NCI-H524 (cell line): ENCODE measurements around the gene TRABD2A.

Experiments
- DNase-seq, 2 experiments: peaks; one replicate each; lab custom pipeline; 2025; lab: John Stamatoyannopoulos, UW

The TRABD2A gene

GRCh38 chr2:84904717-84905174 lies 23.9 kb upstream of the TRABD2A start:
- peak; percentile 36 to 47 for DNase-seq

- no peak for DNase-seq
Observed at GRCh38 chr2:84904151-84904550, 23.3 kb upstream of the TRABD2A start.

GRCh38 chr2:84902526-84902925 lies 21.6 kb upstream of the TRABD2A start:
- no peak for DNase-seq

- DNase-seq, result no peak
Observed at GRCh38 chr2:84901593-84902120, 20.8 kb upstream of the TRABD2A start.

- no peak for DNase-seq
Observed at GRCh38 chr2:84900971-84901370, 20.1 kb upstream of the TRABD2A start.

GRCh38 chr2:84899304-84900204 lies 18.7 kb upstream of the TRABD2A start:
- DNase-seq, result no peak

GRCh38 chr2:84897773-84898172 lies 16.9 kb upstream of the TRABD2A start:
- DNase-seq, result no peak

GRCh38 chr2:84896567-84896966 lies 15.7 kb upstream of the TRABD2A start:
- DNase-seq, result no peak

- DNase-seq, result peak; percentile 66 to 71
Observed at GRCh38 chr2:84894758-84895520, 14.1 kb upstream of the TRABD2A start.

GRCh38 chr2:84894131-84894586 lies 13.3 kb upstream of the TRABD2A start:
- DNase-seq, result peak; percentile 80 to 85

- no peak for DNase-seq
Observed at GRCh38 chr2:84891355-84892010, 10.6 kb upstream of the TRABD2A start.

- no peak for DNase-seq
Observed at GRCh38 chr2:84889332-84889731, 8.4 kb upstream of the TRABD2A start.

- DNase-seq, result no peak
Observed at GRCh38 chr2:84888401-84889276, 7.8 kb upstream of the TRABD2A start.

GRCh38 chr2:84886791-84887190 lies 5.9 kb upstream of the TRABD2A start:
- DNase-seq, result no peak

- DNase-seq, result no peak
Observed at GRCh38 chr2:84885111-84885510, 4.2 kb upstream of the TRABD2A start.

GRCh38 chr2:84884449-84884848 lies 3.6 kb upstream of the TRABD2A start:
- no peak for DNase-seq

GRCh38 chr2:84882775-84883550 lies 2.1 kb upstream of the TRABD2A start:
- no peak for DNase-seq

- DNase-seq, result no peak
Observed at GRCh38 chr2:84882414-84882738, 1.5 kb upstream of the TRABD2A start.

GRCh38 chr2:84881581-84882413 lies 913 bp upstream of the TRABD2A start:
- DNase-seq, result peak; percentile 43 to 76

GRCh38 chr2:84880395-84880644 lies 564 bp downstream of the TRABD2A start:
- no peak for DNase-seq
